HG03469 (cell line): ENCODE results near the gene SLC6A19.

Experiments
- ATAC-seq: cut with Tn5 transposase; IDR thresholded peaks from one replicate; pipeline ENCODE4 v1.9.1; 2021; ENCODE audit warnings: mild to moderate bottlenecking, moderate library complexity, moderate number of reproducible peaks; ENCODE audit not compliant: unreplicated experiment

Gene SLC6A19

GRCh38 chr5:1165864-1166263, 35.5 kb upstream of the SLC6A19 start:
- ATAC-seq: no peak

- ATAC-seq: no peak
Observed at GRCh38 chr5:1166370-1166769, 35.0 kb upstream of the SLC6A19 start.

- no peak for ATAC-seq
Observed at GRCh38 chr5:1167361-1167727, 34.1 kb upstream of the SLC6A19 start.

GRCh38 chr5:1167728-1168709, 33.4 kb upstream of the SLC6A19 start:
- no peak for ATAC-seq

- ATAC-seq: no peak
Observed at GRCh38 chr5:1168796-1169195, 32.6 kb upstream of the SLC6A19 start.

GRCh38 chr5:1169211-1170115, 31.9 kb upstream of the SLC6A19 start:
- no peak for ATAC-seq

GRCh38 chr5:1171340-1171941, 30.0 kb upstream of the SLC6A19 start:
- no peak for ATAC-seq

- no peak for ATAC-seq
Observed at GRCh38 chr5:1172007-1172581, 29.3 kb upstream of the SLC6A19 start.

- ATAC-seq: no peak
Observed at GRCh38 chr5:1172670-1173404, 28.6 kb upstream of the SLC6A19 start.

- no peak for ATAC-seq
Observed at GRCh38 chr5:1173485-1174070, 27.8 kb upstream of the SLC6A19 start.

GRCh38 chr5:1174122-1174936, 27.1 kb upstream of the SLC6A19 start:
- no peak for ATAC-seq

GRCh38 chr5:1175015-1175414, 26.4 kb upstream of the SLC6A19 start:
- no peak for ATAC-seq

- no peak for ATAC-seq
Observed at GRCh38 chr5:1175801-1176472, 25.5 kb upstream of the SLC6A19 start.

- no peak for ATAC-seq
Observed at GRCh38 chr5:1176473-1177391, 24.7 kb upstream of the SLC6A19 start.

GRCh38 chr5:1177826-1178528, 23.4 kb upstream of the SLC6A19 start:
- no peak for ATAC-seq

GRCh38 chr5:1178529-1179382, 22.6 kb upstream of the SLC6A19 start:
- no peak for ATAC-seq
